Neuron (in vitro differentiated cells): ENCODE measurements around the gene TMEM255B.
"Not testable (repeated sequence)": the region's sequence is repeated elsewhere in the genome, so short reads cannot be mapped to it uniquely, and the experiment has no call there.

Experiments
- H2AFZ ChIP-seq: one replicate; pipeline ENCODE4 v1.6.1; 2013; ENCODE audit warnings: low read depth, mild to moderate bottlenecking, inconsistent platforms, low read length, moderate library complexity
- H3K27me3 ChIP-seq: one replicate; pipeline ENCODE4 v1.6.1; 2013; ENCODE audit warnings: low read length; ENCODE audit not compliant: insufficient read depth
- H3K36me3 ChIP-seq: one replicate; pipeline ENCODE4 v1.6.1; 2013; ENCODE audit warnings: low read length; ENCODE audit not compliant: insufficient read depth
- H3K4me1 ChIP-seq: one replicate; pipeline ENCODE4 v1.6.1; 2013; ENCODE audit warnings: low read length; ENCODE audit not compliant: insufficient read depth
- H3K4me3 ChIP-seq: 2 replicates; pipeline ENCODE4 v1.5.1; 2013; ENCODE audit warnings: mild to moderate bottlenecking, low read length, moderate library complexity
- H3K9me3 ChIP-seq: one replicate; pipeline ENCODE4 v1.6.1; 2013; ENCODE audit warnings: low read length

Gene TMEM255B

GRCh38 chr13:113822956-113823744 is 64.1 kb downstream of the TMEM255B start:
- Histone ChIP-seq H3K9me3 (no peaks in the 10 kb centered on the region), H3K4me3 (no peak overlapping the region), H3K36me3 (no peaks in the 10 kb centered on the region), H2AFZ (no peak overlapping the region), H3K27me3 (no peaks in the 10 kb centered on the region), H3K4me1 (no peaks in the 10 kb centered on the region)

- Histone ChIP-seq H2AFZ (no peak overlapping the region), H3K4me1 (no peaks in the 10 kb centered on the region), H3K27me3 (no peaks in the 10 kb centered on the region), H3K9me3 (no peaks in the 10 kb centered on the region), H3K4me3 (no peak overlapping the region), H3K36me3 (no peaks in the 10 kb centered on the region)
Measured at GRCh38 chr13:113823771-113824170, 64.7 kb downstream of the TMEM255B start.

- Histone ChIP-seq H3K4me3 (no peak overlapping the region), H3K4me1 (no peaks in the 10 kb centered on the region), H3K36me3 (no peaks in the 10 kb centered on the region), H2AFZ (no peak overlapping the region), H3K9me3 (no peaks in the 10 kb centered on the region), H3K27me3 (no peaks in the 10 kb centered on the region)
Measured at GRCh38 chr13:113825841-113826240, 66.8 kb downstream of the TMEM255B start.

GRCh38 chr13:113826446-113826845 is 67.4 kb downstream of the TMEM255B start:
- H3K36me3 ChIP-seq, H3K4me3 ChIP-seq, H3K9me3 ChIP-seq, H3K4me1 ChIP-seq, H3K27me3 ChIP-seq, H2AFZ ChIP-seq: not testable (repeated sequence)

GRCh38 chr13:113827021-113827420 is 68.0 kb downstream of the TMEM255B start:
- no peaks in the 10 kb centered on the region for H3K27me3 ChIP-seq
- no peak overlapping the region for H2AFZ ChIP-seq
- no peak overlapping the region for H3K4me3 ChIP-seq
- H3K9me3 ChIP-seq: no peaks in the 10 kb centered on the region
- H3K36me3 ChIP-seq: no peaks in the 10 kb centered on the region
- no peaks in the 10 kb centered on the region for H3K4me1 ChIP-seq

GRCh38 chr13:113828282-113828825 is 69.3 kb downstream of the TMEM255B start:
- Histone ChIP-seq H3K4me1 (no peaks in the 10 kb centered on the region), H2AFZ (no peak overlapping the region), H3K4me3 (no peak overlapping the region), H3K9me3 (no peaks in the 10 kb centered on the region), H3K36me3 (no peaks in the 10 kb centered on the region), H3K27me3 (no peaks in the 10 kb centered on the region)

GRCh38 chr13:113830426-113830950 is 71.5 kb downstream of the TMEM255B start:
- not testable (repeated sequence) for H3K9me3 ChIP-seq, H3K36me3 ChIP-seq, H3K4me1 ChIP-seq, H3K27me3 ChIP-seq, H3K4me3 ChIP-seq, H2AFZ ChIP-seq

- no peak overlapping the region for H3K4me3 ChIP-seq
- no peaks in the 10 kb centered on the region for H3K4me1 ChIP-seq
- H2AFZ ChIP-seq: no peak overlapping the region
- no peaks in the 10 kb centered on the region for H3K9me3 ChIP-seq
- H3K36me3 ChIP-seq: no peaks in the 10 kb centered on the region
- no peaks in the 10 kb centered on the region for H3K27me3 ChIP-seq
Measured at GRCh38 chr13:113831061-113831460, 72.0 kb downstream of the TMEM255B start.

- no peaks in the 10 kb centered on the region for H3K36me3 ChIP-seq
- H2AFZ ChIP-seq: no peak overlapping the region
- no peaks in the 10 kb centered on the region for H3K9me3 ChIP-seq
- peaks cover 3% of the 10 kb centered on the region for H3K4me1 ChIP-seq
- H3K4me3 ChIP-seq: no peak overlapping the region
- no peaks in the 10 kb centered on the region for H3K27me3 ChIP-seq
Measured at GRCh38 chr13:113832205-113832604, 73.2 kb downstream of the TMEM255B start.

- Histone ChIP-seq H3K27me3 (no peaks in the 10 kb centered on the region), H3K4me1 (peaks cover 7% of the 10 kb centered on the region), H3K36me3 (no peaks in the 10 kb centered on the region), H2AFZ (no peak overlapping the region), H3K4me3 (no peak overlapping the region), H3K9me3 (no peaks in the 10 kb centered on the region)
Measured at GRCh38 chr13:113832631-113833030, 73.6 kb downstream of the TMEM255B start.

- H3K27me3 ChIP-seq: no peaks in the 10 kb centered on the region
- H3K9me3 ChIP-seq: no peaks in the 10 kb centered on the region
- no peaks in the 10 kb centered on the region for H3K36me3 ChIP-seq
- no peak overlapping the region for H2AFZ ChIP-seq
- H3K4me1 ChIP-seq: peaks cover 10% of the 10 kb centered on the region
- H3K4me3 ChIP-seq: no peak overlapping the region
Measured at GRCh38 chr13:113833111-113833830, 74.2 kb downstream of the TMEM255B start.

GRCh38 chr13:113834006-113834405 is 75.0 kb downstream of the TMEM255B start:
- not testable (repeated sequence) for H3K27me3 ChIP-seq, H3K9me3 ChIP-seq, H2AFZ ChIP-seq, H3K36me3 ChIP-seq, H3K4me3 ChIP-seq
- H3K4me1 ChIP-seq: peaks cover 10% of the 10 kb centered on the region

- Histone ChIP-seq H3K9me3 (no peaks in the 10 kb centered on the region), H3K27me3 (no peaks in the 10 kb centered on the region), H3K4me1 (peaks cover 10% of the 10 kb centered on the region), H3K4me3 (no peak overlapping the region), H3K36me3 (no peaks in the 10 kb centered on the region), H2AFZ (no peak overlapping the region)
Measured at GRCh38 chr13:113834496-113835200, 75.6 kb downstream of the TMEM255B start.
